ENCODE results near the gene PAX5. TPM values are rescaled to one million over a fixed set of nuclear protein-coding genes. Genes with fewer than 3 reads are reported as not detected.

PAX5 gene
- total RNA-seq, 6 experiments from 2014 or later = not detected

DNA sequence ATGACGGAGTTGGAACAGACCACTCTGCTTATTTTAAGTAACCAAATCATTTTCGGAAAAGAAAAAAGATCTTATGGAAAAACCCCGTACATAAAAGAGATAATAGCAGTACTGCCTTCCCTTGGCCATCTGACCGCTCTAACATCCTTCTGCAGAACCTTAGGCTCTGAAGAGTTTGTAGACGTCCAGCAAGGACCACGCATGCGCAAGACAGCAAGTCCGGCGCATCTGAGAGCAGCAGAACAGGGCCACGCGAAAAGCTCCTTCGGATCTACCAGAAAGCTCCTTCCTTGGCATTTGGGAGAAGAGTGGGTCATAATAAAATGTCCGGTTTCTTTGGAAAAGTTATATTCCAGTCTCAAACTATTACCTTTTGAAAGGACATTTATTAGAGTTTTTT, 26.8 kb downstream of the PAX5 start:
- H3K4me3 Mint-ChIP-seq = no peak overlapping the region
- H3K4me1 Mint-ChIP-seq (ENCODE audit: low read depth) = no peaks in the 10 kb centered on the region
- TF ChIP-seq, protein P1, sequence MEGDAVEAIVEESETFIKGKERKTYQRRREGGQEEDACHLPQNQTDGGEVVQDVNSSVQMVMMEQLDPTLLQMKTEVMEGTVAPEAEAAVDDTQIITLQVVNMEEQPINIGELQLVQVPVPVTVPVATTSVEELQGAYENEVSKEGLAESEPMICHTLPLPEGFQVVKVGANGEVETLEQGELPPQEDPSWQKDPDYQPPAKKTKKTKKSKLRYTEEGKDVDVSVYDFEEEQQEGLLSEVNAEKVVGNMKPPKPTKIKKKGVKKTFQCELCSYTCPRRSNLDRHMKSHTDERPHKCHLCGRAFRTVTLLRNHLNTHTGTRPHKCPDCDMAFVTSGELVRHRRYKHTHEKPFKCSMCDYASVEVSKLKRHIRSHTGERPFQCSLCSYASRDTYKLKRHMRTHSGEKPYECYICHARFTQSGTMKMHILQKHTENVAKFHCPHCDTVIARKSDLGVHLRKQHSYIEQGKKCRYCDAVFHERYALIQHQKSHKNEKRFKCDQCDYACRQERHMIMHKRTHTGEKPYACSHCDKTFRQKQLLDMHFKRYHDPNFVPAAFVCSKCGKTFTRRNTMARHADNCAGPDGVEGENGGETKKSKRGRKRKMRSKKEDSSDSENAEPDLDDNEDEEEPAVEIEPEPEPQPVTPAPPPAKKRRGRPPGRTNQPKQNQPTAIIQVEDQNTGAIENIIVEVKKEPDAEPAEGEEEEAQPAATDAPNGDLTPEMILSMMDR (IDR thresholded peaks at IDR 0.05) = no peak
- no peaks in the 10 kb centered on the region for H3K36me3 Mint-ChIP-seq (ENCODE audit: low read depth)
- no peak for DNase-seq
- H3K27ac Mint-ChIP-seq = no peak overlapping the region
- H3K27me3 Mint-ChIP-seq (ENCODE audit: insufficient read depth) = peaks cover 49% of the 10 kb centered on the region
- H3K9me3 Mint-ChIP-seq = no peaks in the 10 kb centered on the region

DNA sequence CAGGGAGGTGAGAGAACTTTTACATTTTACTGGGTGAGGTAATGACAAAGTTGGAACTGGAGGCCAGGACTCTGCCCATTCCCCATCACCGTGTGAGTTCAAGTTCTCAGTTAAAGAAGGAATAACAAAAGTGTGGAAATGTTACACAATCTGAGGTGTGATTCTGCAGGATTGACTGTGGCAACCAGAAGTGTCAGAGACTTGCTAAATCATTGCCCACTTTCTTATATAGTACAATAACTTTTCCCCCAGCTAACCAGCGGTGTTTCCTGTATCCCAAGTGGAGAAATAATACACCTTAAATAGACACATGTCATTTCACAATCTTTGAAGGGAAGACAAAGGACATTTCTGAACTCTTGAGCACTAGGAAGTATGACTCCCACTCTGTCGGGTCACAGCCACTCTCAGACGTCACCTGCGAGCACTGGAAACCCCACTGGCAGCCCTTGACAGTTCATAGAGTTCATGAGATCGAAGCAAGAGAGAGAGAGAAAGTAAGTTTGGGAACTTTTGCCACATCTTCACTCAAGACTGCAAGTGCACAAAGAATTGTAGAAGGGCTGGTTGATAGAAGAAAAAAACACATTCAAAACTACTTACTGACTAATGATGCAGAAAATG, 28.4 kb downstream of the PAX5 start:
- Mint-ChIP-seq H3K27me3 (ENCODE audit: insufficient read depth) (peaks cover 52% of the 10 kb centered on the region), H3K36me3 (ENCODE audit: low read depth) (no peaks in the 10 kb centered on the region), H3K4me3 (no peak overlapping the region), H3K27ac (no peak overlapping the region), H3K4me1 (ENCODE audit: low read depth) (no peaks in the 10 kb centered on the region), H3K9me3 (no peaks in the 10 kb centered on the region)
- DNase-seq = no peak
- TF ChIP-seq, protein P1 (IDR thresholded peaks at IDR 0.05) = no peak

DNA sequence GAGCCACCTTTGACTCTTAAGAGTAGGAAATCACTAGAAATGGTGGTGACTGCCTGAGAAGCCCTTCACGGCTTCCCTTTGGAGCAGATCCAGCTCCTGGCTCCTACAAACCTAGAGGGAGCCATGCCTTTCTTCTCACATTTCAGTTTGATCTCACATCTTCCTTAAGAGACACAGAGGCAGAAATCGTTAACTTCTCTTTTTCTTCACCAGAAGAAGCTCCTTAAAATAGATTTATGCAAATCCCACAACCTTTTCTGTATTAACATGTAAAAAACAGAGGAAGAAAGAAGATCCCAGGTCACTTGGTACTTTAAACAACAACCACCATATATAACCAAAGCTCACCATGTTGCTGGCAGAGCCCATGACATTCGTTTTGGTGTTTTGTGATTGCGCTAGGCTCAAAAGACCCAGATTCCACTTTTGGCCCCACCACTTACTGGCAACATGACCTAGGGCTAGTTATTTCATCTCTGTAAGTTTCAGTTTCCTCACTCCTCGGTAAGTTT, 29.6 kb downstream of the PAX5 start:
- Mint-ChIP-seq H3K27ac (no peak overlapping the region), H3K27me3 (ENCODE audit: insufficient read depth) (peaks cover 50% of the 10 kb centered on the region), H3K4me3 (no peak overlapping the region)

DNA sequence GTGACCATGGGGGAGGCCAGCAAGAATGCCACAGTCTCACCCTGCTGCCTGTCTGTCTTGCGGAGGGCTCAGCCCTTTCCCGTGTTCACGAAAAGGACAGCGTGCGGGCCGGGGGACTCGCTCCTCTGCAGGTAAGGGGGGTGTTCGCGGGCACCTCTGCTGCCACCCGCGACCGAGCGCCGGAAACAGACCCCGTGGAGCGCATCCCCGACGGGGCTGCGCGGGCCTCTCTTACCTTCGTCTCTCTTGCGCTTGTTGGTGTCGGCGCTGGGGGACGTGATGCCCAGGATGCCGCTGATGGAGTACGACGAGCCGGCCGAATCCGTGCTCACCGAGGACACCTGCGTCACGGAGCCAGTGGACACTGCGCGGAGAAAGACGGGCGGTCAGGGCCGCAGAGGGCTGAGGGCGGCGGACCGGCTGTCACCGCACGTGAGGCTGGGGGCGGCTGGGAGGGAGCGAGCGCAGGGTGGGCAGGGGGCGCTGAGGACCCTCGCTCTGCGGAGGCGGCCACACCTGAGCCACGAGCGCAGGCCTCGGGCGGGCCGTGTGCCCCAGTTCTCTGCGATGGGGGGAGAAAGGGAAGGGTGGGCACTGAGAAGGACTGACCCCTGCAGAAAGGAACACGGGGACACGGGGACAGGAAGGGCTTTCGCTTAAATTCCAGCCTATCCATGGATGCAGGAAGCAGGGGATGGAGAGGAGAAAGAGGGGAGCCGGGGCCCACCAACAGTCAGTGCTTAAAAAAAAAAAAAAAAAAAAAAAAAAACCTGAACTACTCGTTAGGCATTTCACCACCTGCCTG, 31.5 kb downstream of the PAX5 start:
- Mint-ChIP-seq H3K27ac (no peak overlapping the region), H3K27me3 (ENCODE audit: insufficient read depth) (peaks cover 43% of the 10 kb centered on the region), H3K4me1 (ENCODE audit: low read depth) (peaks cover 2% of the 10 kb centered on the region; the same call in 1 of the 2 replicates), H3K36me3 (ENCODE audit: low read depth) (no peaks in the 10 kb centered on the region), H3K9me3 (no peaks in the 10 kb centered on the region), H3K4me3 (no peak overlapping the region)
- DNase-seq = no peak
- TF ChIP-seq, protein P1 (IDR thresholded peaks at IDR 0.05) = no peak

More for the DNA sequence above, 29.6 kb downstream of the PAX5 start:
- H3K36me3 Mint-ChIP-seq (ENCODE audit: low read depth) = no peaks in the 10 kb centered on the region
- no peaks in the 10 kb centered on the region for H3K9me3 Mint-ChIP-seq
- no peak for DNase-seq
- TF ChIP-seq, protein P1 (IDR thresholded peaks at IDR 0.05) = no peak
- no peaks in the 10 kb centered on the region for H3K4me1 Mint-ChIP-seq (ENCODE audit: low read depth)

DNA sequence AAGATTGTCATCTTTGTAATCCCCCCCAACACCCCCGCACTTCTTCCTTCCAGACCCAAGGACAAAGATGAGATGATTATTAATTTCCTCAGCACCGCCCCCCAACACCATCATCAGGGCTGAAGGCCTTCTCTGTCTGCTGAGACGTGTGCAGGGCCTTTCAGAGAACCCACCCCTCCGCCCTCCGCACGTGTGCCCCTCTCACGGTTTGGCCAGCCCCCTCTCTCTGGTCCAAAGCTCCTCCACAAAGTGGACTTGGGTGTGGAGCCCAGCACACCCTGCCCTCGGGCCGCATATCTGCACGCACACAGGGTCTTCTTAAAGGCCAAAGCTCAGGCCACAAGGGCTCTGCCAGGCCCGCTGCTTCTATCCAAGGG, 32.0 kb downstream of the PAX5 start:
- peaks cover 7% of the 10 kb centered on the region; the same call in 1 of the 2 replicates for H3K4me1 Mint-ChIP-seq (ENCODE audit: low read depth)
- no peak for DNase-seq
- no peak overlapping the region for H3K27ac Mint-ChIP-seq
- TF ChIP-seq, protein P1 (IDR thresholded peaks at IDR 0.05) = no peak
- H3K4me3 Mint-ChIP-seq = no peak overlapping the region
- no peaks in the 10 kb centered on the region for H3K9me3 Mint-ChIP-seq
- peaks cover 39% of the 10 kb centered on the region for H3K27me3 Mint-ChIP-seq (ENCODE audit: insufficient read depth)
- H3K36me3 Mint-ChIP-seq (ENCODE audit: low read depth) = no peaks in the 10 kb centered on the region

All from HFFc6 (cell line).